HG03558 (cell line): ENCODE data around the gene POLE4.

ENCODE experiments used
- ATAC-seq: cut with Tn5 transposase; IDR thresholded peaks from one replicate; pipeline ENCODE4 v1.9.1; 2021; ENCODE audit warnings: moderate number of reproducible peaks; ENCODE audit not compliant: unreplicated experiment; ENCODE audit errors: extremely low read depth

Gene POLE4

GRCh38 chr2:74939919-74940812 lies 18.3 kb upstream of the POLE4 start:
- no peak for ATAC-seq

- ATAC-seq = no peak
Observed at GRCh38 chr2:74941284-74941683, 17.2 kb upstream of the POLE4 start.

- no peak for ATAC-seq
Observed at GRCh38 chr2:74942263-74942662, 16.2 kb upstream of the POLE4 start.

GRCh38 chr2:74944987-74945787 lies 13.3 kb upstream of the POLE4 start:
- ATAC-seq = peak; percentile 100

GRCh38 chr2:74945788-74946331 lies 12.6 kb upstream of the POLE4 start:
- no peak for ATAC-seq

GRCh38 chr2:74947703-74948102 lies 10.7 kb upstream of the POLE4 start:
- ATAC-seq = no peak

GRCh38 chr2:74948779-74949178 lies 9.7 kb upstream of the POLE4 start:
- no peak for ATAC-seq

- ATAC-seq = no peak
Observed at GRCh38 chr2:74951211-74951754, 7.2 kb upstream of the POLE4 start.

- ATAC-seq = no peak
Observed at GRCh38 chr2:74952575-74952974, 5.9 kb upstream of the POLE4 start.

- ATAC-seq = no peak
Observed at GRCh38 chr2:74953796-74954499, 4.5 kb upstream of the POLE4 start.

- ATAC-seq = no peak
Observed at GRCh38 chr2:74954500-74954874, 4.0 kb upstream of the POLE4 start.

- ATAC-seq = no peak
Observed at GRCh38 chr2:74957886-74958273, 563 bp upstream of the POLE4 start.

- ATAC-seq = no peak
Observed at GRCh38 chr2:74959106-74959751, 786 bp downstream of the POLE4 start.

GRCh38 chr2:74966887-74967286 lies 8.4 kb downstream of the POLE4 start:
- no peak for ATAC-seq

GRCh38 chr2:74975016-74975415 lies 16.6 kb downstream of the POLE4 start:
- no peak for ATAC-seq

GRCh38 chr2:74979844-74980243 lies 21.4 kb downstream of the POLE4 start:
- no peak for ATAC-seq

- no peak for ATAC-seq
Observed at GRCh38 chr2:74982577-74982976, 24.1 kb downstream of the POLE4 start.

- no peak for ATAC-seq
Observed at GRCh38 chr2:74983631-74984392, 25.4 kb downstream of the POLE4 start.
